MM.1S (cell line): ENCODE measurements around the gene RAB25.

Source experiments
- DNase-seq: peaks from one replicate; pipeline ENCODE4 v3.0.0-alpha.2; 2015
- H2AFZ ChIP-seq: fragments of 300-600 bp; sonication (generic); 2 replicates; pipeline ENCODE4 v1.6.0; 2016; ENCODE audit warnings: antibody characterized with exemption, low read length
- H3F3A ChIP-seq: fragments of 300-600 bp; sonication (generic); 2 replicates; pipeline ENCODE4 v1.6.1; 2016; ENCODE audit warnings: mild to moderate bottlenecking, antibody characterized with exemption, low read length, moderate library complexity, mixed read lengths; ENCODE audit not compliant: insufficient read depth
- H3K27ac ChIP-seq: fragments of 300-600 bp; sonication (generic); 2 replicates; pipeline ENCODE4 v1.5.1; 2016; ENCODE audit warnings: mild to moderate bottlenecking, low read length
- H3K27me3 ChIP-seq: fragments of 300-600 bp; sonication (generic); replicated peaks from 2 replicates; pipeline ENCODE4 v1.6.0; 2016; ENCODE audit warnings: low read length; ENCODE audit not compliant: insufficient read depth
- H3K36me3 ChIP-seq: fragments of 300-600 bp; sonication (generic); replicated peaks from 2 replicates; pipeline ENCODE4 v1.6.1; 2016; ENCODE audit warnings: mild to moderate bottlenecking, low read length, mixed read lengths; ENCODE audit not compliant: insufficient read depth
- H3K4me1 ChIP-seq: fragments of 300-600 bp; sonication (generic); 2 replicates; pipeline ENCODE4 v1.6.1; 2016; ENCODE audit warnings: low read length, mixed read lengths
- H3K4me2 ChIP-seq: fragments of 300-600 bp; sonication (generic); 2 replicates; pipeline ENCODE4 v1.6.0; 2016; ENCODE audit warnings: low read depth, low read length
- H3K4me3 ChIP-seq: fragments of 300-600 bp; sonication (generic); 2 replicates; pipeline ENCODE4 v1.5.1; 2016; ENCODE audit warnings: low read length, mixed read lengths
- H3K79me2 ChIP-seq: fragments of 300-600 bp; sonication (generic); 2 replicates; pipeline ENCODE4 v1.6.1; 2016; ENCODE audit warnings: mixed run types, low read length, mixed read lengths
- H3K9ac ChIP-seq: fragments of 300-600 bp; sonication (generic); 2 replicates; pipeline ENCODE4 v1.6.1; 2016; ENCODE audit warnings: low read length, mixed read lengths
- H3K9me2 ChIP-seq: fragments of 300-600 bp; sonication (generic); replicated peaks from 2 replicates; pipeline ENCODE4 v1.6.1; 2016; ENCODE audit warnings: mild to moderate bottlenecking, low read length, mixed read lengths; ENCODE audit not compliant: insufficient read depth
- H3K9me3 ChIP-seq: fragments of 300-600 bp; sonication (generic); replicated peaks from 2 replicates; pipeline ENCODE4 v1.6.1; 2016; ENCODE audit warnings: mild to moderate bottlenecking, low read length, mixed read lengths; ENCODE audit not compliant: insufficient read depth
- H4K20me1 ChIP-seq: fragments of 300-600 bp; sonication (generic); 2 replicates; pipeline ENCODE4 v1.6.1; 2016; ENCODE audit warnings: mild to moderate bottlenecking, low read length, moderate library complexity, mixed read lengths; ENCODE audit not compliant: insufficient read depth
- CTCF ChIP-seq: fragments of 300-600 bp; sonication (generic); IDR thresholded peaks from 2 replicates; pipeline ENCODE4 v1.5.1; 2016; ENCODE audit warnings: antibody characterized with exemption, low read length, mixed read lengths
- EZH2 ChIP-seq: fragments of 300-600 bp; sonication (generic); optimal IDR thresholded peaks from 2 replicates; pipeline ENCODE3; 2017; ENCODE audit warnings: low read depth, mild to moderate bottlenecking, antibody characterized with exemption, low read length, mixed read lengths
- EZH2phosphoT487 ChIP-seq: fragments of 300-600 bp; sonication (generic); IDR thresholded peaks from 2 replicates; pipeline ENCODE4 v1.6.1; 2018; ENCODE audit warnings: antibody characterized with exemption, low read length

Gene RAB25

GRCh38 chr1:156073110-156073687 is 12.2 kb downstream of the RAB25 start:
- H4K20me1 ChIP-seq, result no peaks in the 10 kb centered on the region
- TF ChIP-seq CTCF (no peak), EZH2 (no peak), EZH2phosphoT487 (no peak)
- no peak overlapping the region for H2AFZ ChIP-seq
- no peaks in the 10 kb centered on the region for H3K9me3 ChIP-seq
- peaks cover 14% of the 10 kb centered on the region; the same call in 1 of the 2 replicates for H3K27me3 ChIP-seq
- H3K79me2 ChIP-seq, result no peaks in the 10 kb centered on the region
- H3K4me1 ChIP-seq, result no peaks in the 10 kb centered on the region
- no peak overlapping the region for H3K27ac ChIP-seq
- no peak overlapping the region for H3K4me2 ChIP-seq
- H3K9me2 ChIP-seq, result no peaks in the 10 kb centered on the region
- H3K9ac ChIP-seq, result no peak overlapping the region
- H3K4me3 ChIP-seq, result no peak overlapping the region
- no peaks in the 10 kb centered on the region for H3K36me3 ChIP-seq
- DNase-seq, result no peak
- no peaks in the 10 kb centered on the region for H3F3A ChIP-seq

- H3K4me1 ChIP-seq, result no peaks in the 10 kb centered on the region
- no peak overlapping the region for H3K4me3 ChIP-seq
- H3K9me2 ChIP-seq, result no peaks in the 10 kb centered on the region
- no peaks in the 10 kb centered on the region for H3K79me2 ChIP-seq
- H3K9me3 ChIP-seq, result no peaks in the 10 kb centered on the region
- no peaks in the 10 kb centered on the region for H3F3A ChIP-seq
- no peaks in the 10 kb centered on the region for H3K36me3 ChIP-seq
- no peak overlapping the region for H2AFZ ChIP-seq
- no peak for DNase-seq
- no peaks in the 10 kb centered on the region for H4K20me1 ChIP-seq
- TF ChIP-seq EZH2 (no peak), CTCF (no peak), EZH2phosphoT487 (no peak)
- H3K27me3 ChIP-seq, result peaks cover 20% of the 10 kb centered on the region; the same call in 1 of the 2 replicates
- H3K27ac ChIP-seq, result no peak overlapping the region
- no peak overlapping the region for H3K9ac ChIP-seq
- H3K4me2 ChIP-seq, result no peak overlapping the region
Observed at GRCh38 chr1:156073740-156074139, 12.8 kb downstream of the RAB25 start.

GRCh38 chr1:156074661-156075060 is 13.7 kb downstream of the RAB25 start:
- TF ChIP-seq EZH2 (no peak), CTCF (no peak), EZH2phosphoT487 (no peak)
- Histone ChIP-seq H3K36me3 (no peaks in the 10 kb centered on the region), H3K27ac (no peak overlapping the region), H3K9ac (no peak overlapping the region), H3K4me2 (no peak overlapping the region), H3K9me3 (no peaks in the 10 kb centered on the region), H3K79me2 (no peaks in the 10 kb centered on the region), H3K4me3 (no peak overlapping the region), H3K27me3 (peaks cover 23% of the 10 kb centered on the region; the same call in 1 of the 2 replicates), H2AFZ (no peak overlapping the region), H3F3A (no peaks in the 10 kb centered on the region), H3K4me1 (no peaks in the 10 kb centered on the region), H4K20me1 (no peaks in the 10 kb centered on the region), H3K9me2 (no peaks in the 10 kb centered on the region)
- DNase-seq, result no peak
